CD4-positive, alpha-beta T cell treated with Interleukin-17A for 1 hour (primary cell): ENCODE data around the gene FBLN5.
"Not testable (repeated sequence)": the region's sequence is repeated elsewhere in the genome, so short reads cannot be mapped to it uniquely, and the experiment has no call there.

Experiments used
- DNase-seq: peaks from one replicate; pipeline ENCODE4 v3.0.0-alpha.2; 2020

FBLN5 gene

GRCh38 chr14:91882369-91882768 is 65.1 kb downstream of the FBLN5 start:
- no peak for DNase-seq

- DNase-seq = no peak
These were observed 68.3 kb downstream of the FBLN5 start for GRCh38 chr14:91879196-91879595.

GRCh38 chr14:91878274-91878673 is 69.2 kb downstream of the FBLN5 start:
- DNase-seq = no peak

GRCh38 chr14:91877376-91877915 is 70.0 kb downstream of the FBLN5 start:
- DNase-seq = no peak

GRCh38 chr14:91876492-91876891 is 71.0 kb downstream of the FBLN5 start:
- DNase-seq = no peak

GRCh38 chr14:91875525-91876286 is 71.8 kb downstream of the FBLN5 start:
- no peak for DNase-seq

GRCh38 chr14:91873471-91874415 is 73.8 kb downstream of the FBLN5 start:
- DNase-seq = peak; percentile 88

GRCh38 chr14:91872517-91873470 is 74.7 kb downstream of the FBLN5 start:
- DNase-seq = peak; percentile 72

GRCh38 chr14:91872011-91872501 is 75.4 kb downstream of the FBLN5 start:
- peak; percentile 44 for DNase-seq

- DNase-seq = not testable (repeated sequence)
These were observed 76.1 kb downstream of the FBLN5 start for GRCh38 chr14:91871401-91871800.

GRCh38 chr14:91870890-91871289 is 76.6 kb downstream of the FBLN5 start:
- DNase-seq = no peak

- DNase-seq = peak; percentile 83
These were observed 77.5 kb downstream of the FBLN5 start for GRCh38 chr14:91870001-91870400.

GRCh38 chr14:91869556-91869955 is 77.9 kb downstream of the FBLN5 start:
- no peak for DNase-seq

- DNase-seq = peak; percentile 74
These were observed 80.0 kb downstream of the FBLN5 start, which contains the start of gene TC2N for GRCh38 chr14:91867316-91867988. Gene TC2N, minus strand, starts transcription at chr14:91867536. Its CDS starts 53,767 bp downstream, at chr14:91813769.

- no peak for DNase-seq
These were observed 80.8 kb downstream of the FBLN5 start for GRCh38 chr14:91866511-91867295.

GRCh38 chr14:91866061-91866460 is 81.4 kb downstream of the FBLN5 start:
- no peak for DNase-seq

- no peak for DNase-seq
These were observed 85.1 kb downstream of the FBLN5 start for GRCh38 chr14:91862417-91862816.

GRCh38 chr14:91861091-91861490 is 86.4 kb downstream of the FBLN5 start:
- peak; percentile 38 for DNase-seq

GRCh38 chr14:91860238-91860637 is 87.3 kb downstream of the FBLN5 start:
- no peak for DNase-seq

GRCh38 chr14:91858536-91859275 is 88.8 kb downstream of the FBLN5 start:
- no peak for DNase-seq
